ENCODE data around the gene ZNF219.

GRCh38 chr14:21089877-21090193 lies 8.6 kb downstream of the ZNF219 start:
- TF ChIP-seq ZNF274 (IDR thresholded peaks at IDR 0.05; ENCODE audit: low read depth, low read length): no peak
- no peak for TF ChIP-seq CTCF (IDR thresholded peaks at IDR 0.05 in 2 of 3, conservative IDR thresholded peaks at IDR 0.05 in 1 of 3; ENCODE audit: borderline replicate concordance in 1 of 3, insufficient read depth in 1 of 3, low read depth in 2 of 3, low read length in 2 of 3)
- TF ChIP-seq SRF (IDR thresholded peaks at IDR 0.05; ENCODE audit: low read depth): no peak
- TF ChIP-seq POLR2A (IDR thresholded peaks at IDR 0.05; ENCODE audit: borderline replicate concordance, extremely low read depth, insufficient read depth, insufficient read length): no peak
- TF ChIP-seq ATF3 (IDR thresholded peaks at IDR 0.05): no peak
- no peak for TF ChIP-seq REST (IDR thresholded peaks at IDR 0.05; ENCODE audit: low read depth)
- TF ChIP-seq YY1 (IDR thresholded peaks at IDR 0.05; ENCODE audit: extremely low read depth, insufficient replicate concordance, low read depth, low read length): no peak
- no peak for TF ChIP-seq ZBTB33 (IDR thresholded peaks at IDR 0.05; ENCODE audit: extremely low read depth, insufficient replicate concordance, low read length)
- TF ChIP-seq TCF7L2 (IDR thresholded peaks at IDR 0.05; ENCODE audit: borderline replicate concordance, extremely low read depth, insufficient read depth, insufficient read length): no peak
- TF ChIP-seq EZH2phosphoT487 (IDR thresholded peaks at IDR 0.05; ENCODE audit: borderline replicate concordance): no peak
- no peak for TF ChIP-seq MAX (IDR thresholded peaks at IDR 0.05)

All from HCT116 (cell line).